NCI-H345 treated with DMSO at 0.1 percent for 48 hours (cell line): ENCODE data around the gene FSTL5.

ENCODE experiments used
- DNase-seq: peaks from one replicate; lab custom pipeline; 2025; ENCODE audit not compliant: unreplicated experiment; lab: John Stamatoyannopoulos, UW

The FSTL5 gene

GRCh38 chr4:161585011-161585410 is 578.8 kb downstream of the FSTL5 start:
- no peak for DNase-seq

GRCh38 chr4:161583549-161583948 is 580.3 kb downstream of the FSTL5 start:
- DNase-seq: no peak

GRCh38 chr4:161581262-161582230 is 582.3 kb downstream of the FSTL5 start:
- no peak for DNase-seq

GRCh38 chr4:161577579-161578301 is 586.1 kb downstream of the FSTL5 start:
- no peak for DNase-seq

- DNase-seq: no peak
Observed at GRCh38 chr4:161573836-161574235, 590.0 kb downstream of the FSTL5 start.

GRCh38 chr4:161564230-161564834 is 599.5 kb downstream of the FSTL5 start:
- no peak for DNase-seq

- no peak for DNase-seq
Observed at GRCh38 chr4:161555689-161556660, 607.8 kb downstream of the FSTL5 start.

- DNase-seq: no peak
Observed at GRCh38 chr4:161554372-161554990, 609.3 kb downstream of the FSTL5 start.

- no peak for DNase-seq
Observed at GRCh38 chr4:161546902-161547301, 616.9 kb downstream of the FSTL5 start.

GRCh38 chr4:161540265-161540664 is 623.5 kb downstream of the FSTL5 start:
- DNase-seq: no peak

- no peak for DNase-seq
Observed at GRCh38 chr4:161538941-161539340, 624.9 kb downstream of the FSTL5 start.

GRCh38 chr4:161530710-161531109 is 633.1 kb downstream of the FSTL5 start:
- no peak for DNase-seq

GRCh38 chr4:161525121-161525520 is 638.7 kb downstream of the FSTL5 start:
- DNase-seq: no peak

- no peak for DNase-seq
Observed at GRCh38 chr4:161522031-161522430, 641.8 kb downstream of the FSTL5 start.

- DNase-seq: no peak
Observed at GRCh38 chr4:161519611-161520010, 644.2 kb downstream of the FSTL5 start.

GRCh38 chr4:161517941-161518340 is 645.9 kb downstream of the FSTL5 start:
- no peak for DNase-seq

- DNase-seq: no peak
Observed at GRCh38 chr4:161505141-161505540, 658.7 kb downstream of the FSTL5 start.

GRCh38 chr4:161498155-161498554 is 665.6 kb downstream of the FSTL5 start:
- DNase-seq: no peak

GRCh38 chr4:161486461-161486860 is 677.3 kb downstream of the FSTL5 start:
- DNase-seq: no peak

GRCh38 chr4:161466316-161466715 is 697.5 kb downstream of the FSTL5 start:
- no peak for DNase-seq
